HAP-1 (cell line): Measurements from ENCODE around the gene NIN.
A peak's percentile ranks its signal among the peaks of the same experiment; 100 is the strongest.

Source experiments
- DNase-seq, 2 experiments: peaks; one replicate each; pipeline ENCODE4 v3.0.0-alpha.2; 2016 to 2020; ENCODE audit warnings: low spot score in 2 of 2
- H3K27me3 ChIP-seq: fragments of 250-450 bp; sonication (Bioruptor Pico); 2 replicates; pipeline ENCODE4 v1.5.1; 2020; ENCODE audit warnings: low read depth, mild to moderate bottlenecking, moderate library complexity
- H3K36me3 ChIP-seq: fragments of 250-450 bp; sonication (Bioruptor Pico); replicated peaks from 2 replicates; pipeline ENCODE4 v1.5.1; 2020; ENCODE audit warnings: mild to moderate bottlenecking
- H3K4me1 ChIP-seq: fragments of 250-450 bp; sonication (Bioruptor Pico); 2 replicates; pipeline ENCODE4 v1.5.1; 2020; ENCODE audit warnings: mild to moderate bottlenecking
- H3K4me3 ChIP-seq: fragments of 250-450 bp; sonication (Bioruptor Pico); 2 replicates; pipeline ENCODE4 v1.5.1; 2020; ENCODE audit warnings: mild to moderate bottlenecking, moderate library complexity
- H3K9me3 ChIP-seq: fragments of 250-450 bp; sonication (Bioruptor Pico); 2 replicates; pipeline ENCODE4 v1.5.1; 2020; ENCODE audit warnings: mild to moderate bottlenecking, moderate library complexity
- in situ Hi-C: fragments of 300-500 bp; cut with MboI; formaldehyde crosslinking; loops from 3 replicates; pipeline ENCODE4 v1.14.3; 2020; ENCODE audit warnings: low sequenced_read_pairs, inconsistent platforms, mixed read lengths

Gene NIN

DNA sequence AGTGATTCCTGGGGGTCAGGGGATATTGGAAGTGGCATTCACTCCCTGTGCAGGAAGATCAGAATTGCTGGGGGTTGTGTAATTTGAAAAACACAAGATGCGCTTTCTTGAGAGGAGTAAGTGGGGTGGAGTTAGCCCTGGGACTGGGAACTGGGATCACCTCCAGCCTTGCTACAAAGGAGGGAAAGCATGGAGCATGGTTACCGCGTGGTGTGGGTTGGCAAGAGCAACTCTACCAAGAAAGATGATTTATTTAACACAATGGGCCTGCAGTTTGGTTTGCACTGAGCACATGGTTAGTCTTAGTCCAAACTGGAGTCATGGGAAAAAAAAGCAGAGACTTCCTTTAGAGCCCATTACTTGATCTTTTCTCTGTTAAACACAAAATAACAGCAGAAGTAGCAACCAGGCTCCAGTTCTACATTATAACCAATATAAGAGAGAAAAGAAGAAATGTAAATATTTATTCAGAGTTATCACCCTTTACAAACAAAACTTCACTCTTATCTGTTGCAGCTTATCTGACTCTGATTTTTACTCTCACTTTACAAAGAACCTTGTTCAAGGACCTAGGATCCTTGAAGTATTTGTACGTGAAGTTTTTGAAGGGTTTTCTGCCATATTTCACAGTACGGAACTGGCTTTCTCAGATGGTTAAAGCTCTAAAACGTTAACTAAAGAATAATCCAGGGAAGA is 2.1 kb upstream of the NIN start:
- H3K4me3 ChIP-seq: no peak overlapping the region
- peaks cover 20% of the 10 kb centered on the region for H3K4me1 ChIP-seq
- H3K9me3 ChIP-seq: no peaks in the 10 kb centered on the region
- in situ Hi-C loops: no loop called here
- DNase-seq: no peak
- no peaks in the 10 kb centered on the region for H3K27me3 ChIP-seq
- H3K36me3 ChIP-seq: no peaks in the 10 kb centered on the region

DNA sequence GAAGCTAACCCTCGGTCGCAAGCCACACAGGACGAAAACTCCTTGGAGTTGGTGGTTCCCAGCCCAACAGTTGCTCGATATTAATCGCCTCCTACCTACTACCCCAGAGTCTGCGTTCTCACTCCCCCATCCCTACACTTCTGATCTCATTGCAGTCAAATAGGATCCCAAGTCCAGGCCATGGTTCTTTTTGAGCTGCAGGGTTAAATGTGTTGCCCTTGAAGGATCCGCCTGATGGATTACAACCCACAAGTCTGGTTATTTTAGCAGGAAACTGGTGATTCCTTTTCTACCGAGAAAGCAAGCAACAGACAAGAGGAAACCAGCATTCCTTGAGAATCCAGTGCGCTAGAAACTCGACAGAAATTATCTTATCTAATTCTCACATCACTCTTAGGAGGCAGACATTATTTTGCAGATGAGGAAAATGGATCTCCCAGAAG is 785 bp upstream of the NIN start:
- in situ Hi-C loops: no loop called here
- DNase-seq: no peak
- peaks cover 23% of the 10 kb centered on the region for H3K4me1 ChIP-seq
- no peaks in the 10 kb centered on the region for H3K36me3 ChIP-seq
- H3K4me3 ChIP-seq: peak overlapping the region; percentile 53
- H3K27me3 ChIP-seq: no peaks in the 10 kb centered on the region
- no peaks in the 10 kb centered on the region for H3K9me3 ChIP-seq

DNA sequence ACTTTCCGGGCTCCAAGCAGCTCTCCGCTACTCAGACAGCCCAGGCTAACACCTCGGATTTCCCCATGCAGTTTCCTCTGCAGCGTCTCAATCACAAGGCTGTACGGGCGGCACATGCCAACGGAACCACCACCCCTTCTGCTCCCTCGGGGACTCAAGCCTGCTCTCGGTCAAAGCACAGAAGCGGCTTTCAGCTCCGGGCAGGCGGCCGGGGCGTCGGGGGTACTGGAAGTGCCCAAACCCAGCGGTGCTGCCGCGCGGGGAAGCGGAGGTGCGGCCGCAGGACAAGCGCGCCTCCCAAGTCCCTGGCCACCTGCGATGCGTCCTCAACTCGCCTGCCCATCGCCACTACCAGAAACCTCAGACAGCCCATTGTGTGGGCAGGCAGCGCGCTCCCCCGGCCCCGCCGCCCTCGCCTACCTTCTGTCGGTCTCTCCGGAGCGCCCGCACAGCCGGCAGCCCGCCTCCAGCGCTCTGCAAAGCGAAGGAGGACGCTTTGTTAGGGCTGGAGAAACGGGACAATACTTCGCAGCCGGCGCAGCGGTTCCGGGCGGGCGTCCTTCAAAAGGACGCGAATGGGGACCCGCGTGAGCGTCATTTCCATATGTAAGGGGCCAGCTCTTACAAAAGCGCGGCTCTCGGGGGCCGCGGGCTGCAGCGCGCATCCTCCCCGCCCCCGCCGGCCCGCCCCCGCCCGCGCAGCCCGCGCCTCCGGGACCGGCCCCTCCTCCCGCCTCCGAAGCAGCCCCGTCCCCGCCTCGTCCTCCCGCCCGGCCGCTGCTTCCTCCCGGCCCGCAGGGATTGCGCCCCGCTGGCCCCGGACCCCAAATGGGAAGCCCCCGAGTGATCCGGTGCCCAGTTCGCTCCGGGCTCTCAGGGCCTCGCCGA is 674 bp downstream of the NIN start:
- Histone ChIP-seq H3K36me3 (no peaks in the 10 kb centered on the region), H3K9me3 (no peaks in the 10 kb centered on the region), H3K4me1 (peaks cover 23% of the 10 kb centered on the region), H3K27me3 (no peaks in the 10 kb centered on the region), H3K4me3 (peak overlapping the region; percentile 69)
- DNase-seq: peak; percentile 85 to 87
- in situ Hi-C loops: no loop called here

DNA sequence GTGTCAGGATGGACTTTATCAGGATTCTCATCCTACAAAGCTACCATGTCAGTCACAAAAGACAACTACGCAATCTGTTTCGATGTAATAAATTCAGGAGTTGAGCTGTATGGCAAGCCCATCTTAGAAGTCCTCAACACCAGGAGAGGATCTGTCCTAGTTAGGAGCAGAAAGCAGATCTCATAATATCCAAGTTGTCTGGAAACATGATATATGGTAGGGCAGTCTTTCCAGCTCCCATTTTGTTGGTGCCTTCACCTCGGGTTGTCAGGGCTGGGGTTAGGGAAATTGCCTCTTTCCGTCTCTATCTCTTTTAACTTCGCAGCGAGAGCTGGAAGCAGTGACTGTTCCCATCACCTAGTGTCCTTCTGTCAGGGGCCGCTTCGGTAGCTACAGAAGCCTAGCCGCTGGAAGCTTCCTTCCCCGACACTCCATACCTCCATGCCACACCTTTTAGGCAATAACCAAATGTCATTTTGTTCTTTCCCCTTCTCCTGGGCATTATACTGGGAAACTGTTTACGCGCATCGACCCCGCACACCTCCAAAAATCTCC is 1.4 kb downstream of the NIN start:
- in situ Hi-C loops: no loop called here
- peak; percentile 21 to 35 for DNase-seq
- Histone ChIP-seq H3K4me1 (peaks cover 23% of the 10 kb centered on the region), H3K4me3 (peak overlapping the region; percentile 69), H3K9me3 (no peaks in the 10 kb centered on the region), H3K27me3 (no peaks in the 10 kb centered on the region), H3K36me3 (no peaks in the 10 kb centered on the region)

DNA sequence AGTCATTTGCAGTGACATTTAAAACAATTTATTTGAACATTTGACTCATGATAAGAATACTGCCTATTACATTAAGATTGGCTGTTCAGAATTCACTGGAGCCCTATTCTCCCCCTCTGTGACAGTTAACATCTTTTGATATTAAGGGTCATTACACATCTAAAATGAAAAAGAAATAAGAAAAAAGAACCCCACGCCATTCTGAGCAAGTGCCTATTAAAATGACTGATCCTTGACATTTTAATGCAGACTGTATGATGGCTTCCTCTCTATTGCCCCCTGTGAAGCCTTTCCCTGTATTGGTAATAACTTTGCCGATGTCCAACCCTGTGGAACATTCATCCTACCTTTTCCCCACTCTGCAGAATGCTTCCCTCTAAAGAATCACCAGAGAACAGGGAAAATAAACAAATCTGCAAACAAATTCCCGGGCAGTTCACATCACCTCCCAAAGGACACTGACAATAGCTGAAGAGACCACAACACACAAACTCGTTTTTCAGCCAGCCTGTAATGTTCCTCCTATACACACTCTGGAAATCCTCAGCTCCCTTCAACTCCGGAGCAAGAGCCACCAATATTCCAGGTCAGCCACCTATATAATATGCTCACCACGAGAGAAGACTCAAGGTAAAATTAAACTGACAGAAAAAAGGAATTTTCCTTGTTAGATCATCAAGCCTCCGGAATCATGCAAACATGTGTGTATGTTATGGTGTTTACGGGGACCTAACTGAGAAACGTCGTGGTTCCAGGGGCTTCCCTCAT is 2.1 kb downstream of the NIN start:
- H3K4me3 ChIP-seq: peak overlapping the region; percentile 69
- H3K9me3 ChIP-seq: no peaks in the 10 kb centered on the region
- DNase-seq: peak in 1 of 2 experiments; percentile 21
- in situ Hi-C loops: no loop called here
- H3K36me3 ChIP-seq: no peaks in the 10 kb centered on the region
- peaks cover 27% of the 10 kb centered on the region for H3K4me1 ChIP-seq
- no peaks in the 10 kb centered on the region for H3K27me3 ChIP-seq

DNA sequence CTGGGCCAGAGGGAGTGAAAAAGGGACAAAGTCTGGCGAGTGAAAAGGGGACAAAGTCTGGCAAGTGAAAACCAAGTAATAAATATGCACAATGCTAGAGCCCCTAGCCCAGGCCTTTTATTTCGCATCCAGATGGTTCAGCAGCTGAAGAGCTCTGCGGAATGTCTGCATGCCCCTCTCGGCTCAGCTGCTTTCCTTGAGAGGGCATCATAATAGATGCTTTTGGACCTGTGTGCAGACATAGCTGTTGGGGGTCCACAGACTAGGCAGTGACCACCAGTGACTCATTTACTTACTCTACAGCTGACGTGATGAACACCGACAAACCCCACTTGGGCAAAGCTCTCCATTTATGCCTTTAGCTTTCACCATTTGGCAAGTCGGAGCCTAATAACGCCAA is 4.3 kb downstream of the NIN start:
- H3K9me3 ChIP-seq: no peaks in the 10 kb centered on the region
- no peak overlapping the region for H3K4me3 ChIP-seq
- H3K36me3 ChIP-seq: no peaks in the 10 kb centered on the region
- in situ Hi-C loops: no loop called here
- H3K27me3 ChIP-seq: no peaks in the 10 kb centered on the region
- no peak for DNase-seq
- peaks cover 37% of the 10 kb centered on the region for H3K4me1 ChIP-seq

DNA sequence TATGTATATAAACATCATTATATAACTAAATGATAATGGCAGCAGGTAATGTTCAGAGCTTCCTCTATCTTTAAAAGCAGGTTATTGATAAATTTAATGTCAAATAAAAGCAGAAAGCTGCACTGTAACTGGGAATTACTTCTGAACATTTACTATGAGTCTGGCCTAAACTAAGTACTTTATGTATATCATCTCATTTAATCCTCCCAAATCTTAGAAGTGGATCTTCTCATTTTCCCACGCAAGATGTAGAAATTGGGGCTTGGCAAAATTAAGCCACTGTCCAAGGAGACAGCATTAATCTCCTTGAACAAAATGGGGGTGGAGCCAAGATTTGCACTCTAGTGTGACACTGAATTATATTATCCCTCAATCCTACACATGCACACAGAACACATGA is 5.7 kb downstream of the NIN start:
- H3K4me3 ChIP-seq: no peak overlapping the region
- in situ Hi-C loops: no loop called here

DNA sequence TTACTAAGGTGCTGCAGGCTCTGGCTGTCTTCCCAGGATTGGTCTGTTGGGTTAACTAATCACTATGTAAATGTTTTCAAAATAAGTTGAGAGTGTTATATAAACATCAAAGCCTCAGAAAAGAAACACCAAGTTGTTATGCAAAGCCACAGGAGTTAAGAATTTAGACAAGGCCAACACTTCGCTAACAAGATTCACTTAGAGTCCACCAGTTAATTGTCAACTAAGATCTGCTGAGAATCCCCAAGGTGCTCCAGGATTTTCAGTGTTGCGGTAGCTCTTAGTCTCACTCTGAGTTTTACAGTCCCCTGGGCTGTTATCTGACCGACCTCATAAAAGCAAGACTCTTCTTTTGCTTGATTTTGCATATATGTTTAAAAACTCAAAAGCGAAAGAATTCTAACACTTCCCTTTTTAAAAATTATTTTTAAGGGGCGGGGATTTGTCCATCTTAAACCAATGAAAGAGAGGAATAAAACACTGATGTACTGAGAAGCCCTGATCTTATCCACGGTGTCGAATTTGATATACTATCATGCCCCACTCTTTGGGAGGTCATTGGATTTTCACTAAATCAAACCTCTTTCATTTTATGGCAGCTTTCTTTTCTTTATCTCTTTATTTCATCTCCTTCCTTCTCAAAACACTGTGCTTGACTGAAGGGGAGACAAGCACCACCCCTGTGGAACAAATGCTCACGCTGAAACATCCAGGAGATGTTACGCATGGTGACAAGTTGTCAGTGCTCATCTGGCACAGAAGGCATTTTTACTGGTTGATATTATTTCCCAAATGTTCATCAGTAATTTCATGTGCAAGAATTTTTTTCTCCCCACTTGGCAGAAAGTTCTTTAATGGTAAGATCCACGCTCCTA is 7.0 kb downstream of the NIN start:
- in situ Hi-C loops: no loop called here
- Histone ChIP-seq H3K27me3 (no peaks in the 10 kb centered on the region), H3K36me3 (peaks cover 4% of the 10 kb centered on the region; the same call in 1 of the 2 replicates), H3K4me3 (no peak overlapping the region), H3K4me1 (peaks cover 42% of the 10 kb centered on the region), H3K9me3 (no peaks in the 10 kb centered on the region)
- no peak for DNase-seq

More for the DNA sequence above, 5.7 kb downstream of the NIN start:
- no peak for DNase-seq
- H3K36me3 ChIP-seq: peaks cover under 1% of the 10 kb centered on the region; the same call in 1 of the 2 replicates
- H3K4me1 ChIP-seq: peaks cover 42% of the 10 kb centered on the region
- no peaks in the 10 kb centered on the region for H3K9me3 ChIP-seq
- H3K27me3 ChIP-seq: no peaks in the 10 kb centered on the region

DNA sequence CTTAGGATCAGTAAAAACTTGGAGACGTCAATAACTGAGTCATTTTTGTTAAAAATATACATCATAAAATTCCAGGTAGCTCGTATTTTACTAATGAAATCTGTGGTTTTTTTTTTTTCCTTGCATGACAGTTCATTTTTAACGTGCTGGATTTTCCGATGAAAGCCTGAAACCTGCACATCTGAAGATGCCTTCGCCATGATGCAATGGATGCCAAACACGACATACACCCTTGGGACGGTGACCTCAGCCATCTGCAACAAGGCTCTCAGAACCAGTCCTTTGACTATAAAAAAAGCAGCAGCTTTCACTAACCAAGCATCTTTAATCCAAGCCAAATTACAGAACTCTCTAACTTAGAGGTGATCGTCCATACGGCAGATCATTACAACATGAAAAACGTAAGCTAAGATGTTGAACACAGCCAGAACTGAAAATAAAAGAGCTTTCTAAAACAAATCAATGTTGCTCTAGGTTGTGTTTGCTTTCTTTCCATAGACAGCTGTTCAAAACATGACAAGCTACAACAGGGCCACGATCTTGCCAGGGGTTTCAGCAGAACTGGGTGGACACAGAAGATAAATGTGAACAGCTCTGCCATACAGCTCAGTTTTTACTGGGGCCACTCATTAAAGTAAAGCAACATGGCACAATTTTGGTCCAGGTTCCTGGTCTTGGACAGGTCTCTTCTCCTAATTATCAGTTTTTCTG is 7.8 kb downstream of the NIN start:
- H3K27me3 ChIP-seq: no peaks in the 10 kb centered on the region
- in situ Hi-C loops: no loop called here
- H3K4me3 ChIP-seq: no peak overlapping the region
- no peak for DNase-seq
- H3K4me1 ChIP-seq: peaks cover 36% of the 10 kb centered on the region
- H3K9me3 ChIP-seq: no peaks in the 10 kb centered on the region
- peaks cover 4% of the 10 kb centered on the region; the same call in 1 of the 2 replicates for H3K36me3 ChIP-seq

DNA sequence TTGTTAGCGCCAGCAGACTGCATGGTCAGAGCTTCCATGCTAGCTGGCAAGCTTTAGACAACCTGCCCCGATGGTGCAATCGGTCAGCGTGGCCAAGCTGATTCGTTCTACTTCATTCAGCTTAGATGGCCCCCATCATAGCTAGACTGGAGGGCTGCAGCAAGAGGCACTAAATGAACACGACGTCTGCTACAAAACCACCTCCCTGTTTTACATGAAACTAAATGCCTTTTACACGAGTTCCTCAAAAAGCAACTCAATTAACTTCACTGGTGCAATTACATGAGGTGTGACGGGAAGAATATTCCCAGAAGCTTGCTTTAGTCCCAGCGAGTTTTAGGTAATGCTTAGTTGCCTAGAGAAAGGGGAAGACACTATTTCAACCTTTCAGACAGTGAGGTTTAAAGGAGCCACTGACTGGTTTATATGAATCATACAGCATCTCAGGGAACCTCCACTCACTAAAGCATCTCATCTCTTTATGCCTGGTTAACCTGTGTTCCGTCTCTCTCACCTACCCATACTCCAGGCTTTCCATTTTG is 8.4 kb downstream of the NIN start:
- Histone ChIP-seq H3K4me3 (no peak overlapping the region), H3K4me1 (peaks cover 33% of the 10 kb centered on the region), H3K9me3 (no peaks in the 10 kb centered on the region), H3K27me3 (no peaks in the 10 kb centered on the region), H3K36me3 (peaks cover 4% of the 10 kb centered on the region; the same call in 1 of the 2 replicates)
- no peak for DNase-seq
- in situ Hi-C loops: no loop called here

DNA sequence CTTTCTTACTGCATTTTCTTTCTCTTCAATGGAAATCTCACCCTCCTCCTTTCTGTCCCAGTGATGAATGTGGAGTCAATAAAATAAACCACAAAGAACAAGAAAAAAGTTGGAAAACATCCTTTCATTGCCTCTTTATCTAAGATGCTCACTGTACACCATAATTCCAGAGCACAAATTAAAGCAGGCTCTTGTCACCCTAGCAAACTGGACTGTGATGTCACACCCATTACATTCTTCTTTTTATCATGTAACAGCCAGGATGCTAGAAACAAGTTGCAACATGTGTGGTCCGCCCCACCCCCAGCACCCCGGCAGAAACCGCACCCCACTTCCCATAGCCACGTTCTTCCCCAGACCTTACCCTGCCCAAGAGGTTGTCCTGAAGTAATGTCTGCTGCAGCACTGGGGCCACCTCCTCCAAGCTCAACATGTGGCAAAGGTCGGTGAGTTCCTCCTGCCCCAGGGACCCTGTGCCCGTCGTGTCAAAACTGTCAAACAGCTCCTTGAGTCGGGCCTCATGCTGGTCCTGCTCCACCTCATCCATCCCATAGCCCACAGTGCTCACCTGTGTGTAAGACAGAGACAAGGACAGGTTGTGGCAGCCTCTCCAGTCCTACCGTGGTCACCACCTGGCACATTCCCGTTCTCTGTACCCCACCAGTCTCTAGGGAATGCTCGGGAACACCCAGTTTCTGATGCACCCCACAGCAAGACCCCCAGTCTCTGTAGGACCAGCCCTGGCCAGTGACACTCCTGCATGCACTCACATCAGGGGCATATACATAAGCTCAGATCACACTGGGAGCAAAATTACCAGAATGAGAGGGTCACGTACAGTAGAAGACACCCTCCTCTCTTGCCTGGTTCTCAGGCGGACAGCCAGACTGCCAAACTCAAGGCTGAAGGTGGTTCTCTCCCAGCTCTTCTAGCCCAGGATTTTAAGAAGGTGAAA is 9.2 kb downstream of the NIN start:
- H3K4me3 ChIP-seq: no peak overlapping the region
- peaks cover 4% of the 10 kb centered on the region; the same call in 1 of the 2 replicates for H3K36me3 ChIP-seq
- DNase-seq: peak; percentile 37 to 74
- in situ Hi-C loops: no loop called here
- no peaks in the 10 kb centered on the region for H3K27me3 ChIP-seq
- H3K4me1 ChIP-seq: peaks cover 34% of the 10 kb centered on the region
- no peaks in the 10 kb centered on the region for H3K9me3 ChIP-seq
